Type B pancreatic cell (in vitro differentiated cells): Measurements from ENCODE around the gene ABAT. TPM values are rescaled to one million over a fixed set of nuclear protein-coding genes. Genes with fewer than 3 reads are reported as not detected.

Source experiments
- DNase-seq: peaks from one replicate; pipeline ENCODE4 v3.0.0; 2021; ENCODE audit warnings: mixed read lengths; ENCODE audit not compliant: unreplicated experiment; ENCODE audit errors: extremely low spot score
- H3K27ac Mint-ChIP-seq: 2 replicates; pipeline ENCODE4 v1.8.0; 2021; ENCODE audit warnings: mild to moderate bottlenecking, mixed read lengths
- H3K27me3 Mint-ChIP-seq: 2 replicates; pipeline ENCODE4 v1.8.0; 2021; ENCODE audit warnings: mixed read lengths
- H3K36me3 Mint-ChIP-seq: 2 replicates; pipeline ENCODE4 v1.8.0; 2021; ENCODE audit warnings: mixed read lengths
- H3K4me1 Mint-ChIP-seq: one replicate; pipeline ENCODE4 v1.8.0; 2021; ENCODE audit warnings: mixed read lengths; ENCODE audit not compliant: unreplicated experiment
- H3K4me3 Mint-ChIP-seq: 2 replicates; pipeline ENCODE4 v1.8.0; 2021; ENCODE audit warnings: mild to moderate bottlenecking, mixed read lengths
- H3K9me3 Mint-ChIP-seq: 2 replicates; pipeline ENCODE4 v1.8.0; 2021; ENCODE audit warnings: mixed read lengths
- total RNA-seq: library from RNA; stranded (reverse); gene quantifications from 2 replicates; pipeline ENCODE4 v1.2.1, GENCODE V29; 2021; ENCODE audit warnings: low replicate concordance
- TF ChIP-seq, protein P1 (sequence below): fragments of 200-600 bp; sonication (generic); conservative IDR thresholded peaks from 2 replicates; pipeline ENCODE4 v1.5.0; 2021; ENCODE audit warnings: antibody characterized with exemption, mild to moderate bottlenecking

ABAT gene
- total RNA-seq, 1 donor from 2014 or later, result 32.1 TPM

DNA sequence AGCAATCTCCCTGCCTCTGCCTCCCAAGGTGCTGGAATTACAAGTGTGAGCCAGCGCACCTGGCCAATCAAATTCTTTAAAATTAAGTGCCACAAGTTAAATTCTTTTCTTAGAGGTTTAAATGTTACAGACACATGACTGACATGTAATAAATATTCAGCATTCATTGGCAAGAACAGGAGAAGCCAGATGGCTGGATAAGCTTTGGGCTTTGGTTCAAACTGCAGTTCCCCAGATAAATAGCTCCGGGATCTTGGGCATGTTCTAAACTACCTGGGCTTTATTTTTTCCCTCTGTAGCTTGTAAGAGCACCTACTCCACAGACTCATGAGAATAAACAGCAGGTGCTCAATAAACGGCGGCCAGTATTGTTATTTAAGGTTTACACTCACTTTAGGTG, 34.1 kb downstream of the ABAT start:
- Mint-ChIP-seq H3K4me1 (peaks cover 24% of the 10 kb centered on the region), H3K9me3 (peaks cover 5% of the 10 kb centered on the region), H3K36me3 (peaks cover 7% of the 10 kb centered on the region), H3K27ac (no peak overlapping the region), H3K4me3 (no peak overlapping the region), H3K27me3 (no peaks in the 10 kb centered on the region)
- no peak for DNase-seq
- TF ChIP-seq, protein P1, sequence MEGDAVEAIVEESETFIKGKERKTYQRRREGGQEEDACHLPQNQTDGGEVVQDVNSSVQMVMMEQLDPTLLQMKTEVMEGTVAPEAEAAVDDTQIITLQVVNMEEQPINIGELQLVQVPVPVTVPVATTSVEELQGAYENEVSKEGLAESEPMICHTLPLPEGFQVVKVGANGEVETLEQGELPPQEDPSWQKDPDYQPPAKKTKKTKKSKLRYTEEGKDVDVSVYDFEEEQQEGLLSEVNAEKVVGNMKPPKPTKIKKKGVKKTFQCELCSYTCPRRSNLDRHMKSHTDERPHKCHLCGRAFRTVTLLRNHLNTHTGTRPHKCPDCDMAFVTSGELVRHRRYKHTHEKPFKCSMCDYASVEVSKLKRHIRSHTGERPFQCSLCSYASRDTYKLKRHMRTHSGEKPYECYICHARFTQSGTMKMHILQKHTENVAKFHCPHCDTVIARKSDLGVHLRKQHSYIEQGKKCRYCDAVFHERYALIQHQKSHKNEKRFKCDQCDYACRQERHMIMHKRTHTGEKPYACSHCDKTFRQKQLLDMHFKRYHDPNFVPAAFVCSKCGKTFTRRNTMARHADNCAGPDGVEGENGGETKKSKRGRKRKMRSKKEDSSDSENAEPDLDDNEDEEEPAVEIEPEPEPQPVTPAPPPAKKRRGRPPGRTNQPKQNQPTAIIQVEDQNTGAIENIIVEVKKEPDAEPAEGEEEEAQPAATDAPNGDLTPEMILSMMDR, result no peak

DNA sequence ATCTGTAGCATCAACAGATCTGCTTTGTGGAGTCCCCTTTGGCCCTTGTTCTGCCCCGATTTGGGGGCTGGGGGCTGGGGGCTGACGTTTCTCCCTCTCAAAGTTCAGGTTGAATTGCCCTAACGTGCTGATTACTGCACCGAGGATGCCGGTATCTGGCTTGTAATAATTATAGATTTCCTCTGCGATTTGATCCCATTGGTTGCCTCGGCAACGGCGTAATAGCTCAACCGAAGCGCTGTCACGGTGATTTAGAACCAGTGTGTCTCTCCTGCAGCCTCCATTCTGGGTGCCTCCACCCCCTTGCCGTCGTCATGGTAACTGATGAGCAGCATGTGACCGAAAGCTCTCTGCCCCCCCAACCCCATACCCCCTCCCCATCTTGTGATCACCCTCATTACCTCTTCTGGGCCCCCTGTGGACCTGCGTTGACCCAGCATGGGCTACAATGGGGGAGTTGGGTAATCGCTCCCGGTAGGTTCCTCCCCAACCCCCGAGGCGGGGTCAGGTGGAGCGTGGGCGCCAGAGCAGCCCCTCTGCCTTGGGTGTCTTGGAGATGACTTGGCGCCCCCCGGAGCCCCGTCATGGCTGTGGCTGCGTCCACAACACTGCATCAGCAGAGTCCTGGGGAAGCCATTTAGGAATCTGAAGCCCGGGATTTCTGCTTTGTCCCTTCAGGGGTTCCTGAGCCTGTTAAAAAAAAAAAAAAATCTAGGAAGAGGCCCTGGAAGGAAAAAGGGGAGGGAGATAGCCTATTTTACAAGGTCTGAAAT, 38.4 kb downstream of the ABAT start:
- peaks cover 5% of the 10 kb centered on the region for H3K9me3 Mint-ChIP-seq
- TF ChIP-seq, protein P1, result no peak
- peak overlapping the region; percentile 69 for H3K27ac Mint-ChIP-seq
- DNase-seq, result peak; percentile 74
- H3K27me3 Mint-ChIP-seq, result no peaks in the 10 kb centered on the region
- peaks cover 7% of the 10 kb centered on the region for H3K36me3 Mint-ChIP-seq
- peak overlapping the region; percentile 70 for H3K4me3 Mint-ChIP-seq
- H3K4me1 Mint-ChIP-seq, result peaks cover 38% of the 10 kb centered on the region

DNA sequence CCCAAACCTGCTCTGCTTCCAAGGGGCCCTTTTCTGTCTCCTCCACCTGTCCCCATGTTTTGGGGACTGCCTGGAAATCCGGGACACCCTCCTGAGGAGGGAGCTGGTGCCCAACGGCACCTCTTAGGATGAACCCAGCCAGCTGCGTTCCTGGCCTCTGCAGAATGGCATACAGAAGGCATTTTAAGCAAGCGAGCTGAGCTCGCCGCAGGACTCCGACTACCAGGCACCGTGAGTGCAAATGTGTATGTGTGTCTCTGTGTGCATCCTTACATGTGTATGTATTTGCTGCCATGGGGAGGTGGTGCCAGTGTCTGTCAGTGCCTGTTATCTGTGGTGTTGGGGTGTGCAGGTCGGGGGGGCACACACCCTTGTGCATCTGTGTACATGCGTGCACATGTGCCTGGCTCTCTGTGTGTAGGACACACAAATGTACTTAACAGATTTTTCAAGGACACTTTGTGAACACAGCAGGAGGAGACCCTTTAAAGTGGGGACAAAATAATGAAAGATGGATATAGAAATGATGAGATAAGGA, 39.3 kb downstream of the ABAT start:
- Mint-ChIP-seq H3K36me3 (peaks cover 7% of the 10 kb centered on the region), H3K9me3 (peaks cover 5% of the 10 kb centered on the region), H3K4me1 (peaks cover 42% of the 10 kb centered on the region), H3K27me3 (no peaks in the 10 kb centered on the region), H3K4me3 (peak overlapping the region; percentile 70), H3K27ac (peak overlapping the region; percentile 69)
- TF ChIP-seq, protein P1, result no peak
- no peak for DNase-seq

DNA sequence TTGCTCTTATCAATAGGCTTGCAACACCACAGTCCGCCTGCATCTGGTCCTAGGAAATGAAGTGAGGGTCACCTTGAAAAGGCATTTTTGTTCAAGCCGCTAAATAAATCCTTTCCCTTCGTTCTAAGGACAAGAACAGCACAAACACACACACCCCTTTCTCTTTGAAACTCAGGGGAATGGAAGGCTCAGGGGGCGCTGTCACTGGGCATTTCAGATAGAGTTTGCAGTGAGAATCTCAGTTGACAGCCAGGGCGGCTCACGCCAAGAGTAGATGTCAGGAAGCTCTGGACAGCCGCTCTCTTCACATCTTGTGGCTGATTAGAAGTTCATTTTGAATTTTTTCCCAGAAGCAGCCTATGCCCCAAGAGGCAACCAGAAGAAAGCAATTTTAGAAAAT, 39.8 kb downstream of the ABAT start:
- H3K36me3 Mint-ChIP-seq, result peaks cover 7% of the 10 kb centered on the region
- no peak for DNase-seq
- H3K27me3 Mint-ChIP-seq, result no peaks in the 10 kb centered on the region
- peak overlapping the region; percentile 70 for H3K4me3 Mint-ChIP-seq
- TF ChIP-seq, protein P1, result no peak
- peaks cover 5% of the 10 kb centered on the region for H3K9me3 Mint-ChIP-seq
- no peak overlapping the region for H3K27ac Mint-ChIP-seq
- peaks cover 43% of the 10 kb centered on the region for H3K4me1 Mint-ChIP-seq

DNA sequence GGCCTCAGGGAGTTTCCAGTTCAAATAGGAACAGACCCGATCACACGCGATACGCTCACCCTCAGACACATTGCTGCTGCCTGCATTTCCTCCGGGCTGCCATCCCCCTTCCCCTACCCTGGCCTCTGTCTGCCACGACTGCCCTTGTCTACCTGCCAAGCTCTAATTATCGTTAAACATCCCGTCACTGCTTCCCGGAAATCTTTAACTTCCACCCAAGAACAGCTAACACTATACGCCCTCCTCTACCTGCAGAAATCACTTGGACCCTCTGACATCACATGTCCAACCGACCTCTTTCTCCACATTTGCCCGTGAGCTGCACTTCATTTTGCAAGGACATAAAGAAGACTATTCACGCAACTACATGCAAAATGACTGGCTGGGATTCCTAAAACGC, 40.4 kb downstream of the ABAT start:
- Mint-ChIP-seq H3K4me1 (peaks cover 43% of the 10 kb centered on the region), H3K27ac (no peak overlapping the region), H3K36me3 (peaks cover 7% of the 10 kb centered on the region), H3K4me3 (no peak overlapping the region), H3K27me3 (no peaks in the 10 kb centered on the region), H3K9me3 (peaks cover 5% of the 10 kb centered on the region)
- TF ChIP-seq, protein P1, result no peak
- DNase-seq, result no peak
